SU-DHL-6 (cell line): ENCODE measurements around the gene BATF2.
"Not testable (repeated sequence)": the region's sequence is repeated elsewhere in the genome, so short reads cannot be mapped to it uniquely, and the experiment has no call there.

ENCODE experiments used
- H2AFZ ChIP-seq: fragments of 200-600 bp; sonication (generic); 2 replicates; pipeline ENCODE4 v1.6.1; 2014; ENCODE audit warnings: low read depth, mild to moderate bottlenecking, moderate library complexity, mixed read lengths, antibody characterized with exemption, low read length; ENCODE audit not compliant: severe bottlenecking
- H3F3A ChIP-seq: fragments of 200-600 bp; shearing (Covaris generic); 2 replicates; pipeline ENCODE4 v1.6.0; 2016; ENCODE audit warnings: antibody characterized with exemption, mild to moderate bottlenecking; ENCODE audit not compliant: insufficient read depth
- H3K27ac ChIP-seq: fragments of 200-600 bp; sonication (generic); 2 replicates; pipeline ENCODE4 v1.5.1; 2016; ENCODE audit warnings: low read depth, mild to moderate bottlenecking, low read length, moderate library complexity, mixed read lengths
- H3K27me3 ChIP-seq: fragments of 200-600 bp; sonication (generic), shearing (Covaris generic); 2 replicates; pipeline ENCODE4 v1.6.0; 2014; ENCODE audit warnings: mild to moderate bottlenecking, low read length
- H3K36me3 ChIP-seq: fragments of 200-600 bp; sonication (generic); 2 replicates; pipeline ENCODE4 v1.6.1; 2014; ENCODE audit warnings: mild to moderate bottlenecking, low read length, mixed read lengths
- H3K4me2 ChIP-seq: fragments of 300-600, 200-600 bp; shearing (Covaris generic), sonication (generic); 2 replicates; pipeline ENCODE4 v1.6.0; 2014; ENCODE audit warnings: low read length, low read depth, mild to moderate bottlenecking; ENCODE audit not compliant: poor library complexity, severe bottlenecking
- H3K4me3 ChIP-seq: fragments of 200-600 bp; sonication (generic); 2 replicates; pipeline ENCODE4 v1.5.1; 2014; ENCODE audit warnings: antibody characterized with exemption, low read length, mild to moderate bottlenecking, mixed read lengths; ENCODE audit not compliant: insufficient read depth, poor library complexity, severe bottlenecking
- H3K79me2 ChIP-seq: fragments of 200-600 bp; sonication (generic); 2 replicates; pipeline ENCODE4 v1.6.1; 2014; ENCODE audit warnings: mild to moderate bottlenecking, low read length, moderate library complexity; ENCODE audit not compliant: insufficient read depth
- H3K9ac ChIP-seq: fragments of 200-600 bp; sonication (generic); 2 replicates; pipeline ENCODE4 v1.7.0; 2014; ENCODE audit warnings: mild to moderate bottlenecking, low read length
- H3K9me2 ChIP-seq: fragments of 200-600 bp; sonication (generic); replicated peaks from 2 replicates; pipeline ENCODE4 v1.6.1; 2014; ENCODE audit warnings: low read length; ENCODE audit not compliant: insufficient read depth
- H3K9me3 ChIP-seq: fragments of 200-600 bp; sonication (generic); 2 replicates; pipeline ENCODE4 v1.6.1; 2014; ENCODE audit warnings: low read length, mixed read lengths; ENCODE audit not compliant: insufficient read depth
- H4K20me1 ChIP-seq: fragments of 200-600 bp; sonication (generic); 2 replicates; pipeline ENCODE4 v1.6.1; 2014; ENCODE audit warnings: low read depth, mild to moderate bottlenecking, antibody characterized with exemption, low read length, moderate library complexity, mixed read lengths
- CTCF ChIP-seq: fragments of 200-600 bp; sonication (generic); IDR thresholded peaks from one replicate; pipeline ENCODE4 v1.5.1; 2017; ENCODE audit warnings: antibody characterized with exemption, mild to moderate bottlenecking, low read length, moderate library complexity; ENCODE audit not compliant: insufficient read depth, poor library complexity, severe bottlenecking
- EZH2phosphoT487 ChIP-seq: fragments of 200-600 bp; sonication (generic), shearing (Covaris generic); conservative IDR thresholded peaks from 2 replicates; pipeline ENCODE4 v1.6.1; 2018; ENCODE audit warnings: mild to moderate bottlenecking, antibody characterized with exemption, low read length, moderate library complexity, mixed read lengths

The BATF2 gene

GRCh38 chr11:64990222-64990923 is 6.4 kb downstream of the BATF2 start:
- Histone ChIP-seq H3K27me3 (no peaks in the 10 kb centered on the region), H3K36me3 (no peaks in the 10 kb centered on the region), H3K27ac (no peak overlapping the region), H3K9ac (no peak overlapping the region), H3K79me2 (no peaks in the 10 kb centered on the region), H2AFZ (peak overlapping the region; percentile 39), H3F3A (no peaks in the 10 kb centered on the region), H3K9me3 (no peaks in the 10 kb centered on the region), H4K20me1 (no peaks in the 10 kb centered on the region), H3K9me2 (no peaks in the 10 kb centered on the region), H3K4me3 (no peak overlapping the region), H3K4me2 (peak overlapping the region; percentile 38)
- TF ChIP-seq CTCF (no peak), EZH2phosphoT487 (no peak)

- Histone ChIP-seq H3K9me3 (no peaks in the 10 kb centered on the region), H3K9me2 (no peaks in the 10 kb centered on the region), H3K27ac (no peak overlapping the region), H4K20me1 (no peaks in the 10 kb centered on the region), H3F3A (no peaks in the 10 kb centered on the region), H3K4me3 (no peak overlapping the region), H3K36me3 (no peaks in the 10 kb centered on the region), H3K79me2 (no peaks in the 10 kb centered on the region), H3K27me3 (no peaks in the 10 kb centered on the region), H2AFZ (no peak overlapping the region), H3K9ac (no peak overlapping the region), H3K4me2 (no peak overlapping the region)
- TF ChIP-seq EZH2phosphoT487 (no peak), CTCF (no peak)
These were observed 7.4 kb downstream of the BATF2 start for GRCh38 chr11:64989416-64989815.

GRCh38 chr11:64987998-64988854 is 8.5 kb downstream of the BATF2 start:
- Histone ChIP-seq H3K9ac (no peak overlapping the region), H3K36me3 (no peaks in the 10 kb centered on the region), H3K4me2 (no peak overlapping the region), H3K27me3 (no peaks in the 10 kb centered on the region), H2AFZ (no peak overlapping the region), H3K4me3 (no peak overlapping the region), H3K79me2 (no peaks in the 10 kb centered on the region), H3F3A (no peaks in the 10 kb centered on the region), H4K20me1 (no peaks in the 10 kb centered on the region), H3K9me2 (no peaks in the 10 kb centered on the region), H3K9me3 (no peaks in the 10 kb centered on the region), H3K27ac (no peak overlapping the region)
- TF ChIP-seq CTCF = no peak
- TF ChIP-seq EZH2phosphoT487 = no peak

- H4K20me1 ChIP-seq, H3K4me2 ChIP-seq, H3K9ac ChIP-seq, H3K27ac ChIP-seq, H3K27me3 ChIP-seq, H2AFZ ChIP-seq, H3F3A ChIP-seq, H3K9me2 ChIP-seq, H3K4me3 ChIP-seq, H3K36me3 ChIP-seq, H3K79me2 ChIP-seq, H3K9me3 ChIP-seq: not testable (repeated sequence)
These were observed 13.4 kb downstream of the BATF2 start for GRCh38 chr11:64983339-64983738.
